ENCODE measurements around the gene SETX.
A peak's percentile ranks its signal among the peaks of the same experiment; 100 is the strongest.

The SETX gene

DNA sequence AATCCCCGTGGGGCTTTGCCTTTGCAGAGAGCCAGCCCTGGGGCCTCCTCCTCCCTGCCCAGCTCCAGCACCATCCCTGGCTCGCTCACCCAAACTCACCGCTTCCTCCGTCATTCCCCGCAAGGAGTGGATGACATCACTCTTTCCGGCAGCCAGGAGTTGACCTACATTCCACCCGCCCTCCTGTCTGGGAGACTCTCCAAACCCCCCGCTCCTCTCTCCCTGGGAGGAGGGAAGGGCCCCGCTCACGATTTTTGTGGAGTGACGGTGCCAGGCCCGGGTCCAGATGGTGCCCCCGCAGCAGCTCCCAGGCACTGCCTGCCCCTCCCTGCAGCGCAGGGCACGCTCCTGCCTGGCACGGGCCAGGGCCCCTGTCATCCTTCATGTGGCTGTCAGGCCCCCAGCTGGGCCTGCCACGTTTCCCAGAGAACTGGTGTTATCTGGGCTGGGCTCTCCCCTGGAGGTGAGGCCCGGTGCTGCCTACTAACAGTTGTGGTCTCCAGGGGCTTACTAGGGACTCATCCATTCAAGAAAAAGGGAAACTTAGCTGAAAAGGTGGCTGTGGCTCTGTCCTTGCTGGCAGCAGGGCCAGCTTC is 140.7 kb downstream of the SETX start:
- peak; percentile 85 for DNase-seq

DNA sequence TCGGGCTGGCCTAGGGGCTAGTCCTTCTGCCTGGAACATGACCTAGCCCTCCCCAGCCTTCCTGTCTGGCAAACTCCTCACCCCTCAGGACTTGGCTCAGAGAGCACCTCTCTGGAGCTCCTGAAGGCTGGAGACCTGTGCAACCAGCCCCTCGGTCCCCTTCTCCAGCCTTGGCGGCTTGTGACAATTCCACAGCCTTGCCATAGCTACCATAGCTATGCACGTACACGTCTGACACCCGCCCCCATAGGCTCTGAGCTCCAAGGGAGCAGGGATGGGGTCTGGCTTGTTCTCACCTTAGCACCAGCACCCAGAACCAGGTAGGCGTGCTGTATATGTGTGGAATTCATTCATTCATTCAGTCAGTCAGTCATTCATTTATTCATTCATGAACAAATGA is 143.2 kb downstream of the SETX start:
- no peak for DNase-seq

Measured in right forelimb (tissue), 1 donor.